AML-193 (cell line): ENCODE measurements around the gene SULT1E1.
"Not testable (repeated sequence)": the region's sequence is repeated elsewhere in the genome, so short reads cannot be mapped to it uniquely, and the experiment has no call there.

Experiments
- DNase-seq, 2 experiments: peaks; one replicate each; lab custom pipeline; 2025; lab: John Stamatoyannopoulos, UW

SULT1E1 gene

DNA sequence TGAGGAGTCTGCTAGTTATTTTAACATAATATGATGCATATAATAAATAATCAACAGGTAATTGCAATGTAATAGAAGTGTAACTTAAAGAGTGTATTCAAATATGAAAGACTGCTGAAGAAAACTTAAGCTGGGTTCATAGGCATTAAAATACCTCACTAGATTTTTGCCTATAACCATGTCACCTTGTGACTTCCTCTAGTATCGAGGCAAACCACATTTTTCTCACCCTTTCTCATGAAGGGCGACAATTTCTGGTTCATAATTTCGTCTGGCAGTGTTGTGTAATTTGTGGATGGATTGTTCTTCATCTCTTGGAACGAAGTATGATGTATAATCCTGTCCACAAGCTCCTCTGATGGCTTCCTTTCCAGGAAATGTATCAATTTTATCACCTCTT, 16.0 kb downstream of the SULT1E1 start:
- DNase-seq: no peak

DNA sequence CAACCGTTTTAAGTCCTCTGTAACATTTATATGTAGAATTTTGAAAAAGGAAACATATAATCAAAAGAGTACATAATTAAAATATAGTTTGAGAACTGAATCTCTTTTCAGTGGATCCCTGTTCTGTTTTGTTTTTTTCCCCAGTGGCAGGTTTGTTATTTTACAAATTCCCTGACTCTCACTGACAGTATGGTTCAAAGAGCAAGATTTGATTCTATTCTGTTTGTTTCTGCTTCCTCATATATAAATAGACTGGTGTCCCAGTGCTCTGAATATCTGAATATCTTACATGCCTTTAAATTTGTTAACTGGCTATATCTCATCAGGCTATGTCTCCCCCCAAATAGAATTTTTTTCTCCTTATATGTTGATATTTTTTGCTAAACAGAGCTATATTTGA, 16.6 kb downstream of the SULT1E1 start:
- DNase-seq: no peak

DNA sequence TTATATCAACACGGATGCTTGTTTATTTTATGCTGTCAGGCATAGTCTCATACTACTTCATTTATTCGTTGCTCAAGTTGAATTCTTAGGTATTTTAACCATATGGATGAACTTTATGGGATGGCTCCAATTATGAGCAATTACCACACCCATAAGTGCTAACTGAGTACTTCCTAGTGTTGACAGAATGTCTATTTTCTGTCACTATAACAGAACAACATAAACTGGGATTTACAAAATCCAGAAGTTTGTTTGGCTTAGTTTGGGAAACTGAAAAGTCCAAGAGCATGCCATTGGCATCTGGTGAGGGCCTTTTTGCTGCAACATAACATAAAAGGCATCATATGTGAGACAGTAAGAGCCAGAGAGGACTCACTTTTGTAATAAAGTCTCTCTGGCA, 21.0 kb downstream of the SULT1E1 start:
- no peak for DNase-seq

DNA sequence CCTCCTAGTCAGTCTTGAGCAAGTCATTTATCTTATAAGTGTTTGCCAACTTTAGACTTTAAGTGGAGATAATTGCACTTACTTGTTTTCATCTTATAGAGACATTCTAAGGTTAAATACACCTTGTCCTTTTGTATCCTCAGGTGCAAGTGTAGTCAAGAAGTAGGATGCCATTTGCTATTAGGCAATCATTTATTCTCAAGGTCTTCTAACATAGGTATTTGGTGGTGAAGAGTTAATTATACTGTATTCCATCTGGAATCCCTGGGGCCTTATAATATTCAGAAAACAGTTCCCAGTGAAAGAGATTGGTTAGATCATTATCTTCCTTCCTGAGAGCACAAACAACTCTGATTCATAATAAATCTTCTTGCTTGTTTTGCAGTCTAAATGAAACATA, 23.7 kb downstream of the SULT1E1 start:
- no peak for DNase-seq

DNA sequence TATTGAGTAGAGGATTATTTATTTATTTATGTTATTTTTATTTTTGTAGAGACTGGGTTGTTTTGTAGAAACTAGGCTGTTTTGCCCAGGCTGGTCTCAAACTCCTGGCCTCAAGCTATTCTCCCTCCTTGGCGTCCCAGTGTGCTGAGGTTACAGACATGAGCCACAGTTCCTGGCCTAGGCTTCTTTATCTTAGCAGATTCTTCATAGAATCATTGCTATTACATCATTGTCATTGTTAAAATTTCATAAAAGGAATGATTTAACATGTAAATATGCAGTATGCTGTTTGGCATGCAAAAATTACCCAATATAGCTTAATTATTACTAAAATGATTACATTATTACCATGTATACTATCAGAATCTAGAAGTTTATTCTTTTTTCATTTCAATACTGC, 24.2 kb downstream of the SULT1E1 start:
- DNase-seq: no peak

DNA sequence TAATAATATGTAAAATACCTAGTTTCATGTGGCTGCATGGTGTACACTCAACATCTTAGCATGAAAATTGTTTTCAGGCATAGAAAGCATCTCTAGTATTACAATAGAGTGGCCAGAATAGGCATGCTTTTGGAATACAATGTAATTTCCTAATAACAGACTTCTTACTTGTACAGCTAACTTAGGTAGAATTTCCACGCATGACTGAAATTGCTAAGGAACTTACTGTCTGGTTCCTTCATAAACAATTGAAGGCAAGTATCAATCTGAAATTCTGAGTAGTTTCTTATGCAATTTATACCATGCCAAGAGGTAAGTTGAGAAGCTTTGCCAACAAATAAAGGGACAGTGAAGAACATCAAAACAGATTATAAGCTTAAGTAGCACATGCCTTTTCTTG, 26.7 kb downstream of the SULT1E1 start:
- DNase-seq: no peak

DNA sequence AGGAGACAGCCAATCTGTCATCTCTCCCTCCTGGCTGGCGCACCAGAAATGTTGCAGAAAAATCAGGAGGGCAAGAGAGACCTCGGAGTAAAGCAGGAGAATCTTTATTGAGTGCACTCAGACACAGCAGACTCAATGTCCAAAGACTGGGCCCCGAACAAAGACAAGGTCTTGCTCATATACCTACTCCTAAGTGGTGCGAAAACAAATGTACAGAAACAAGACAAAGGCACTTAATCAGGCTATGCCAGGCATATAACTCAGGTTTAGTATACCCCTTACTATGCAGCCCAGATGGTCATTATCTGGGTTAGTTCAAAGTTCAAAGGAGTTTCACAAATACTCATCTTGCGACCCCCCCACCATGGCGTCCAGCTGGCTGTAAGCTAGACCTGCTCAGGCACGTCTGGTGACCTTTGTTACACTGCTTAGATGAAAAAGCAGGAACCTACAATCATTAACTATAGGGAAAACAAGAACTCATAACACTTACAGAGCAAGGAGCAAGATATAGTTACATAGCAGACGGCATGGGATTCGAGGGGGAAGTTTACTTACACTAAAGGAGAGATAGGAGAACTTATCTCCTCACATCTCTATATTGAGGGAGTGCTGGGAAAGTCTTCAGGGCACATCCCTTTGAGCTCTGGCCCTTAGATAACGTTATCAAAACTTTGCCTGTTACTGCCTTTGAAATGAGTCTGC, 27.5 kb downstream of the SULT1E1 start:
- no peak for DNase-seq

DNA sequence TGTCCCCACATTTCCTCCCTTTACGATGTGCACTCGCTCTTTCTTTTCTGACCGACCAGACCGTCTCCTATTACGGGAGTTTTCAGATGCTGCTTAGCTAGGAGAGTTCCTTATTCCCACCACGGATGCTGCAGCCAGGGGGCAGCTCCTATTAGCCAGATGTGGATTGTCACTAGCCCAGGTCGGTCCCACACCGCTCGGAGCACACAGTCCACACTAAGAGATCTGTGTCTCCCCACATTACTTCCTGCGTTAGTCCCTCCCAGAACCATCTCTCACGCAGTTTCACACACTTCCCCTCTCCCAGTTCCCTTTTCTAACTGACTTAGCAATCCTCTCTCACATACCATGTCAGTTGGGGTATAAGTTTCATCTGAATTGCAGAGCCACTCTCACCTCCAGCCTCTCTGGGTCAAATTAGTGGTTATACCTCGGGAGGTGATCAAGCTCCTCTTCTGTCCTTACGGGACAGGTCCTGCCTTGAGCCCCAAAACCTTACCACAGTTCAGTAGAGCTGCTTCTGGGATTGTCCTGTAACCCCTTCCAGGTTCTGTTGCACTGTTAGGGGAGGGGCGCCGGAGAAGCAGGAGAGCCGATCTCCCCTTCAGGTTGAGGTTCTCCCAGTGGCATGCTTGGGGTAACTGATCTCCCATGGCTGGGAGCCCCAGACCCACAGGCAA, 28.2 kb downstream of the SULT1E1 start:
- peak; percentile 97 for DNase-seq

DNA sequence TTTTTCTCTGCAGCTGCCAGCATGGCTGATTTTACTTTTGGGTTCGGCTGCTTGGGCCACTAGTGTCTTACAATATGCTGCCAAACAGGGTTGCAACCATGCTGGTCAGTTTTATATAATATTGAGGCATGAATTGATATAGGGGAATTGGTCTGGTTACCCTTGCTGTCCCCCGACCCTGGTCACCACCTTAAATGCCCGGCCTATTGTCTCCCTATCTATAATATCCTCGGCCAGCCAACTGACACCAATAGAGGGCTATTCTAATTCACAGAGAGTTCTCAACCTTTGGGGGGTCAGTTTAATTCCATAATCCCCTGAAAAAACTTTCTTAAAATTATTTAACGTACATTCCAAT, 28.7 kb downstream of the SULT1E1 start:
- no peak for DNase-seq

DNA sequence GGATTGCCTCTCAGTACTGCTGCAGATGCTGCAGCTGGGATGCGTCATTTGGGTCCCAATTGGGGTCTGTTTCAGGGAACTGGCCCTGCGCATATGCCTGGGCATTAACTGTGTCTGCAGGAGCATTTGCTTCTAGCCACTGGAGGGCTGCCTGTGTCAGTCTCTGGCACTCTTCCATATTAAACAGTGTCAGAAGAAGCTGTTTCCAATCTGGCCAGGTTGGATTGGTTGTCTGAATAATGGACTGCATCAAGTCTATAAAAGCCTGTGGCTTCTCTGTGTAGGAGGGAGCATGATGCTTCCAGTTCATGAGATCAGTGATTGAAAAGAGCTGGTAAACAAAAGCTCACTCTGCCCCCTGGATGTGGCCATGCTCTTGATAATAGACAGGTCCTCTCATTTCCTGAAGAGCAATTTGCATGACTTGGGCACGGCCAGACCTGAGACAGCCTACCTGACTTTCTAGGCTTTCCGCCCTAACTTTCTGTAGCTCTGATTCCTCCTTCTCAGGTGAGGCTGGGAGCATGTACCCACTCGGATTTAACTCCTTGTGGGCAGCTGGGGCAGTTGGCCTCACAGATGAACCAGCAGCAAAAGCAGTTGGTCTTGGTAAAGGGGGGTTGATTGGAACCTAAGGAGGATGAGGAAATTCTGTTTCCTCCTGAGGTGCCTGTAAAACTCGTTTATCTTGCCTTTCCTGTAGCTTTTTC, 29.2 kb downstream of the SULT1E1 start:
- peak; percentile 41 to 48 for DNase-seq

DNA sequence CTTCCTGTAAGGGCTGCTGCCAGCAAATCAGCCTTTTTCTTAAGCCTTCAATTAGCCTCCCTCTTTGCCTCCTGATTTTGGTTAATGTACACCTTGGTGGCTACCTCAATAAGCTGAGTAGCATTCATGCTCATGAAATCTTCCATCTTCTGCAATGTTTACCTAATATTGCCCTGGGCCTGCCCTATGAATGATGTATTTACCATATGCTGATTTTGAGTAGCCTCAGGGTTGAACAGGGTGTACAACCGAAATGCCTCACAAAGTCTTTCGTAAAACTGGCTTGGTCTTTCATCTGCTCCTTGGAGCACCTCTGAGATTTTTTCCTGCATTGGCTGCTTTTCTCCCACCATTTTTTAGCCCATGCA, 29.8 kb downstream of the SULT1E1 start:
- no peak for DNase-seq

DNA sequence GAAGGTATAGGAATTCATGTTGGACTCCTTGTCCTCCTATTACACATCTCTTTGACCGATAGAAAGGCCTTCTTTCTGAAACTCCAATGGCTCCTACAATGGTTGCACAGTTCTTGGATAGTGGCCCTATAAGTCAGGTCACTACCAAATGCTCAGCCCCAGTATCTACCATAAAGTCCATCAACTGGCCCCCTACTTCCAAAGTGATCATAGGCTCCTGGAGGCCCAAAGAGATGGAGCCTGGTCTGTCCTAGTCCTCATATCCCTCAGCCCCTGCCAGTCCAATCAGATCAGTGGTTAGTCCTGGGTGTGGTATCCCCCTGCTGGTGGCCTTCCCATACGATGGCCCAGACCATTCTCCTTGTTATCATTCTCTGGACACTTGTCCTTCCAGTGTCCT, 30.3 kb downstream of the SULT1E1 start:
- no peak for DNase-seq

DNA sequence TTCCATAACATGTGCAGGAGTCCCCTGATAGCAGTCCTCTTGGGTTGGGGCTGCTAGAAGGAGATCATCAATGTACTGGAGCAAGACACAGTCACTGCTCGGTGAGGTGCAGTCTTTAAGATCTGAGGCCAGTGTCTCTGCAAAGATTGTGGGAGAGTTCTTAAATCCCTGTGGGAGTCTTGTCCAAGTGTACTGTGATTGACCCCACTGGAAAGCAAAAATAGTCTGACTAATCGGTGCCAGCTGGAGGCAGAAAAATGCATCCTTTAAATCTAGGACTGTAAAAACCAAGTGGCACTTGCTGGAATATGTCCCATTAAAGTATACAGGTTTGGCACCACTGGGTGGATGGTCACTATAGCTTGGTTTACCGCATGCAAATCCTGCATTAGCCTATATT, 31.1 kb downstream of the SULT1E1 start:
- DNase-seq: no peak

DNA sequence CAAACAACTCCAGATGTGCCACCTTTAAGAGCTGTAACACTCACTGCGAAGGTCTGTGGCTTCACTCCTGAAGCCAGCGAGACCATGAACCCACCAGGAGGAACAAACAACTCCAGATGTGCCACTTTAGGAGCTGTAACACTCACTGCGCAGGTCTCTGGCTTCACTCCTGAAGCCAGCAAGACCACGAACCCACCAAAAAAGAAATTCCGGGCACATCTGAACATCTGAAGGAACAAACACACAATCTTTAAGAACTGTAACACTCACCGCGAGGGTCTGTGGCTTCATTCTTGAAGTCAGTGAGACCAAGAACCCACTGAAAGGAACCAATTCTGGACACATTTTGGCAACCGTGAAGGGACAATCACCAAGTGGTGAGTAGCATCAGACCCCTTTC, 34.9 kb downstream of the SULT1E1 start:
- DNase-seq: not testable (repeated sequence)

DNA sequence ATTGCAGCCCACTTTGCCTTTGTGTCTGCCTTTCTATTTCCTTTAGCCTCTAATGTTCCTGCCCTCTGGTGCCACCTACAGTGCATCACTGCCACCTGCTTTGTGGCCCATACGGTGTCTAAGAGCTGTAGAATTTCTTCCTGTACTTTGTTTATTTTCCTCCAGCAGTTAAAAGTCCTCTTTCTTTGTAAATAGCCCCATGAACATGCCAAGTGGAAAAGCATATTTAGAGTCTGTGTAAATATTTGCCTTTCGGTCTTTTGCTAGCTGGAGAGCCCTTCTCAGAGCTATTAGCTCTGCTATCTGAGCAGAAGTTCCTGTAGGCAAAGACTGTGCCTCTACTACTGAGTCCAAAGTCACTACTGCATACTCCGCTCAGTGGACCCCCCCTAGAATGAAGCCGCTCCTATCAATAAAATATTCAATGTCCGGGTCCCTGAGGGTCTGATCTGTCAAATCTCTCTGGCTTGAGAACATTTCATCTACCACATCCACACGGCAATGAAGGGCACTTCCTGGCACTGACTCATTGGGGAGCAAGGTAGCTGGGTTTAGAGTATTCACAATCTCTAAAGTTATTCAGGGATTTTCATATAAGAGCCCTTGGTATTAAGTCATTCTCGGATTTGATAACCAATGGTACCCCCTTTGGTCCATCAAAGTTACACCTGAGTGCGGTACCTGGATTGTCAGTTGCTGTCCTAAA, 36.3 kb downstream of the SULT1E1 start:
- peak; percentile 76 for DNase-seq

DNA sequence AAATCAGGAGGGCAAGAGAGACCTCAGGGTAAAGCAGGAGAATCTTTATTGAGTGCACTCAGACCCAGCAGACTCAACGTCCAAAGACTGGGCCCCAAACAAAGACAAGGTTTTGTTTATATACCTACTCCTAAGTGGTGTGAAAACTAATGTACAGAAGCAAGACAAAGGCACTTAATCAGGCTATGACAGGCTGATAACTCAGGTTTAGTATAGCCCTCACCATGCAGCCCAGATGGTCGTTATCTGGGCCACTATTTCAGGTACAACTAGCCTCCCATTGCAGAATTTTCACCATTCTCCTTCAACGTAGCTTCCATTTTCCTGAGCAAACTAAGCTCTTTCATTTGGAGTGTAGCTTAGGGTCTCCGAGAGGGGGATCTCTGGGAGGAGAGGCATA, 36.9 kb downstream of the SULT1E1 start:
- DNase-seq: no peak

DNA sequence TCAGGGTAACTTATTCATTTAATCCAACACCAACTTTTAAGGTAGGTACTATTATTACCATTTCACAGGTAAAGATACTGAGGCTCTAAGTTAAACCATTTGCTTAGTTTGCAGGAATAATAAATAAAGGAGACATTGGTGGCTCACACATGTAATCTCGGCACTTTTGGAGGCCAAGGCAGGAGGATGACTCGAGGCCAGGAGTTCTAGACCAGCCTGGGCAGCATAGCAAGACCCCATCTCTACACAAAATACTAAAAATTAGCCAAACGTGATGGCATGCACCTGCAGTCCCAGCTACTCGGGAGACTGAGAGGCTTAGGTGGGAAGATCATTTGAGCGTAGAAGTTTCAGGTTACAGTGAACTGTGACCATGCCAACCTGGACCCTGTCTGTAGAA, 37.7 kb downstream of the SULT1E1 start:
- DNase-seq: no peak

DNA sequence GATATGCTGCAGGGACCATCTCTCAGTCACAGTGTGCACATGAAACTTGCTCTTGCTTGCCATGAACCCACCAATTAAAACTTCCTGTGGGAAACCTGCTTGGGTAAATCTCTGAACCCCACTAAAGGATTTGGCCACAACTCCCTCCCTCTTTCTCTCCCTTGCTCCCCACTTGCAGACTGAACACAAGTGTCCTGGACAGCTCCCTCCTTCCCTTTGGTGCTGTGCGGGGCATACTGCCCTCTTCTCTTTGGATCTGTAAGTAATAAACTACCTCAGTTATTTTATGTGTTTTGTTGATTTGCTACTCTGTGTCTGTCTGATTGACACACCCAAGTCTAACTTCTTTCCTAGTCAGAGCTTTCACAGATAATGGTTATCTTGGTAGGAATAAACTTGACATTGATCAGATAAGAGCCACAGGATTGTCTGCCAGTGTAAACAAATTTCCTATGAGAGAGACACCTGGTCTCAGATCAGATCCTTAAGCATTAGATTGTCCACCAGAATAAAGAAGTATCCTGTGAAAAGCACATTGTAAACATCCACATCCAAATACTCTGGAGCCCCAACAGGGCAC, 41.8 kb downstream of the SULT1E1 start:
- no peak for DNase-seq

DNA sequence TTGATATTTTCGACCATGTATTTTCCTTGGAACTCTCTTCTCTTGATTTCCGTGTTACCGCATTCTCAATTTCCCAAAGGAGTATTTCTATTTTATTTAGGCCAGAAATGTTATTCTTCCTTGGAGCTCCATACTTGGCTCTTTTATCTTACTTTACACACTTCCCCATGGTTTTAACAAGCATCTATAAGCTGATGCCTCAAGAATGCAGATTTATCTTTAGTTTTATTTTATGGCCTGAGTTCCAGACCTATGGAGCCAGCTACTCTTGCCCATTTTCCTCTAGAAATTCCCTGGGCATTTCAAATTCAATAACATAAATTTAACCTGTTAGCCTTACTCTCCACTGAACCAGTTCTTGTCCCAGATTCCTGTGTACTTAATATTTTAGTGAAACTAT, 43.7 kb downstream of the SULT1E1 start:
- DNase-seq: no peak

DNA sequence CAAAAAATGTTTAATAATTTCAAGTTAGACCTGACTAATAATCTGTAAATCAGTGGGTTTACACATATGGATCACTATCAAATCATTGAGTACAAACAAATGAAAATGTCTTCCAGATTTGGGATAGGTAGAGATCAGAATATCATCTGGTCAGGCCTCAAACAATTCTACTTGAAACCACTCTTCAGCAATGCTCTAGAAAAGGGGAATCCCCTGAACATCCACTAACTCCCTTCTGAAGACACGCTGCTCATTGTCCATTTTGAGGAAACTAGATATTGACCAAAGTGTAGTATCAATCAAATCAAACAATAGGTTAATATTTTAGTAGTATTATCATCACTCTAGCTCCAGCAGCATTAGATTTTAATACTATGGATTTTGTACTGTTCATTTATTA, 46.3 kb downstream of the SULT1E1 start:
- no peak for DNase-seq

DNA sequence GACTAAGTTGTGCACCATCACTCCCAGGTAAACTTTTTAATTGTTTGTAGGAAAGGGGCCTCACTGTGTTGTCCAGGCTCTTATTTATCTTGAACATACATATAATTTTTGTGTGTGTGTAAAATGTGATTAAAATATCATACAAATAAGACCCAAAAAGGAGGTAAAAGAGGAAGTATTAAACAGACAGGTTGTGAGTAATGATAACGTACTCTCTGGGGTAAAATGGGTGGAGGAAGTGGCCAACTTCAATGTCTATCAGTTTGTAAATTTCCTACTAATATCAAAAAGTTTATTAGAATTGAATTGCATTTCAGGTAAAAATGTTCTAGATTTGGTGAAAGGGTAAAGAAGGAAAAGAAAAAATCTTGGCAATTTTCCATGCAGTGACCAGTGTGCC, 48.8 kb downstream of the SULT1E1 start:
- no peak for DNase-seq

DNA sequence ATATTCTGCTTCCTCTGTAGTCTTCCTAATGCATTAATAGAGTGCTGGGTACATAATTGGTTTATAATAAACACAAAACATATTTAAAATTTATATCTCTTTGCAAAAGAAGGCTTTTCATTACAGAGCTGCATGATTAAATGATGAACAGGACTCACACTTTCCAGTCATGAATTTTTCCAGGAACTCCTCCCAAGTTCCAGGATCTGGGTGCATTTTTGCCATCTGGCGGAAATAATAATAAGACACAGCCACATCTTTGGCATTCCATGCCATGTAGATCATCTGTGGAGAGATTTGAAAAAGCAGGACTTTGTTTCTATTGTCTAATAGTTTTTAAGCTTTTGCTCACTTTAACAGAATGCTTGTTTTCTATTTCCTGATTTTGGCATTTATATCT, 59.3 kb downstream of the SULT1E1 start:
- DNase-seq: no peak

DNA sequence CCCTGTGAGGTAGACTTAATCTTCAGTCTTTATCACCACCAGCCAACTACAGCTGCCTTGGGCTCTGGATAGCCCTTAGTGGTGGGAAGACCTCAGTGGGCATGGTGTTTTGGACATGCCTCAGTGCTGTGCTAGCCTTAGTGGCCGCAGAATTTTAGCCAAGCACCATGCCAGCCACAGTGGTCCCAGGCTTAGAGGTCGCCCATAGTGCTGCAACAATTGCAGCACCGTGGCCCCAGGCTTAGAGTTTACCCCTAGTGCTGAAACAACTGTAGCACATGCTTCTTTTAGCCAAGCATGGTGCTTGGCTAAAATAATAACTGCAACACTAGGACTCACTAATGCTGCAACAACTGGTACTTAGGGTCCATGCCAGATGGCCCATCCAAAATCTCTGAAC, 60.6 kb downstream of the SULT1E1 start:
- no peak for DNase-seq
